Activated CD4-positive, alpha-beta memory T cell treated with anti-CD3 and anti-CD28 coated beads, Interleukin-2, amount 10 ng/mL, durations not matched to agents 7 days and 5 days (primary cell): ENCODE results near the gene POU1F1. TPM values are rescaled to one million over a fixed set of nuclear protein-coding genes. Genes with fewer than 3 reads are reported as not detected.
"Not testable (repeated sequence)": the region's sequence is repeated elsewhere in the genome, so short reads cannot be mapped to it uniquely, and the experiment has no call there.

Experiments used
- CTCF ChIA-PET: fragments of 350-600 bp; sonication (Branson Sonifier 250); formaldehyde crosslinking; loops from one replicate; lab custom pipeline; 2021; ENCODE audit warnings: antibody characterized with exemption, inconsistent platforms; lab: Charles Lee
- POLR2A ChIA-PET: fragments of 350-600 bp; sonication (Branson Sonifier 250); formaldehyde crosslinking; loops from one replicate; lab custom pipeline; 2021; ENCODE audit warnings: antibody characterized with exemption; lab: Charles Lee
- DNase-seq: peaks from one replicate; pipeline ENCODE4 v3.0.0-alpha.2; 2020
- H3K27ac Mint-ChIP-seq: one replicate; pipeline ENCODE4 v1.8.0; 2021; ENCODE audit warnings: mild to moderate bottlenecking, mixed read lengths
- H3K27me3 Mint-ChIP-seq: one replicate; pipeline ENCODE4 v1.8.0; 2021; ENCODE audit warnings: mixed read lengths
- H3K36me3 Mint-ChIP-seq: one replicate; pipeline ENCODE4 v1.8.0; 2021; ENCODE audit warnings: low read depth, mixed read lengths
- H3K4me1 Mint-ChIP-seq: one replicate; pipeline ENCODE4 v1.8.0; 2021; ENCODE audit warnings: mixed read lengths
- H3K4me3 Mint-ChIP-seq: one replicate; pipeline ENCODE4 v1.8.0; 2021; ENCODE audit warnings: mild to moderate bottlenecking, mixed read lengths
- H3K9me3 Mint-ChIP-seq: one replicate; pipeline ENCODE4 v1.8.0; 2021; ENCODE audit warnings: mixed read lengths
- total RNA-seq, 2 experiments: library from RNA; stranded (reverse); gene quantifications; one replicate each; pipeline ENCODE4 v1.2.3, GENCODE V29; 2021

The POU1F1 gene
- total RNA-seq, 2 experiments from 2014 or later = not detected

DNA sequence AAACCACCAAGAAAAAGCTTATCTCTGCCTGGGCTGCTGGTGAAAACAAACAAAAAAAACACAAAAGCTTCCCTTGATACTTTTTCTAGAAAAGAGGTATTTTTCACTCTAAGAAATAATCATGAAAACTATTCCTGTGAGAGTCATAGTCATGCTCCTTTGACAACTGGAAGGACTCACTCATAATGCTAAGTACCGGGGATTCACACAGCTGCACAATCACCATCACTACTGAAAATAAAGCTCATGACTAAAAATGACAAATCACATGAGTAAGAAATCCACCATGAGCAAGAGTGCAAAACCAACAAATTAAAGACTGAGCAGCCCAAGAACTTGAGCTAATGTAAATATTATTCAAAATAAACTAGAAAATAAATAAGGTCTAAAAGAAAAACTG lies 10.6 kb upstream of the POU1F1 start:
- Mint-ChIP-seq H3K36me3 (no peaks in the 10 kb centered on the region), H3K4me3 (no peak overlapping the region), H3K4me1 (no peaks in the 10 kb centered on the region), H3K27ac (no peak overlapping the region), H3K9me3 (no peaks in the 10 kb centered on the region), H3K27me3 (peaks cover 9% of the 10 kb centered on the region)
- no peak for DNase-seq
- POLR2A ChIA-PET = no interaction called here
- CTCF ChIA-PET = interaction anchor here (1.0 kb wide), 2 partner anchors 17 to 31 kb away, joined by 3 read pairs; no protein-coding TSS in a partner anchor

DNA sequence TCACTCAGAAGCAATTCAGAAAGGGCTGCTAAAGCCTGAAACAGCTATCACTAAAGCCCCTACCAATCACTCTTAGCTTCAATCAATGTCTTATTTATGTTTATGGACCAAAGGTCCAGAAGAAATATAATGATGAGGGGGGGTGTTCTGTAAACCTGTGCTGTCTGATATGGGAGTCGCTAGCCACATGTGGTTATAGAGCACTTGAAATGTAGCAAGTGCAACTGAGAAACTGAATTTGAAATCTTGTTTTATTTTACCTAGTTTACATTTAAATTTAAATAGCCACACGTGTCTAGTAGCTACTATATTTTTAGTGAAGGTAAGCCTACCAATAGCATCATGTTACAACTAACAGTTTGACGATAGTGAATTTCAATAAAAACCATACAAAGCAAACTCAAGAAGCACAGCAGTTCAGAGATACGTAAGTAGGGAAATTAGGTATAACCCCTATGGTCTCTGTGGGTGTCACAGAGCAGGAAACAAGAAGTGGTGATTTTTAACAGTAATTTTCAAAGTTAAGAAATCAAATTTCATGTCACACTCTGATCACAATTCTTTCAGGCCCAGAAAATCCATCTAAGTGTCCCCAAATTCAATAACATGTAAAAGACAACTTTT lies 3.6 kb downstream of the POU1F1 start:
- no peak for DNase-seq
- H3K4me1 Mint-ChIP-seq = peaks cover 39% of the 10 kb centered on the region
- no peaks in the 10 kb centered on the region for H3K27me3 Mint-ChIP-seq
- no peaks in the 10 kb centered on the region for H3K36me3 Mint-ChIP-seq
- H3K27ac Mint-ChIP-seq = no peak overlapping the region
- no peak overlapping the region for H3K4me3 Mint-ChIP-seq
- ChIA-PET CTCF (no interaction called here), POLR2A (no interaction called here)
- no peaks in the 10 kb centered on the region for H3K9me3 Mint-ChIP-seq

DNA sequence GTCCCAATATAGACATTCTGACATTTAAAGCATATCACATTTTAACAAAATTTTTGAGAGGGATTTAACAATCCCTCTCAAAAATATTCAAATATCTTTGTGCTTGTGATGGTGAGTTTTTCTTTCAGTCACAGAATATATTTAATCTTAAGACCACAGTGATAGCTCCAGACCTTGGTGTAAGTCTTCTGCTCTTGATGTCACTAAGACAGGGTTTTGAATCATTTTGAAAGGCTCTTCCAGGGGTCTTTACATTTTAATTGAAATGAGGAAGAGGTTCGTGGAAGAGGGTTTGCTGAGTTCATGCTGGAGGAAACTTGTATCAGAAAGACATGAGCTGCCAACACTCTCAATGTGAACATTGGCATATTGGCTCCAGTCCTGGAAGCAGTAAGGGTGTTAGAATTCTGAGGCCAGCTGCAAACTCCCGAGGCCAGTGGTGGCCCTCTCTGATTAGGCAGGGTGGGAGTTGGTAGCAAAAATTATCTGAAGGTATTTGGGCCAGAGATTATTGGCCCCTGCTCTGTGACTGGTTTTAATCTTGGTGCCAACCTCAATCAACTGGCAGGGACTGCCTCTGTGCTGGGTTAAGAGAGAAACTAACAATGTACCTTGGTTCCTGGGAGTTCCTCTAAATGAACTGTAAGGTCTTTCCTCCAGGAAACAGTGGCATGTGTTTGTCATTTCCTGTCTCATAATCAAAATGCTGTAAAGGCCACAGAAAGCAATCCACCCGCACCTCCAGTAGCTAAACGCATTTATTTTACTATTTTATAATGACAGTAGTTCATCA lies 5.3 kb downstream of the POU1F1 start:
- H3K27me3 Mint-ChIP-seq = no peaks in the 10 kb centered on the region
- CTCF ChIA-PET = interaction anchor here (1.1 to 3.2 kb wide), 2 partner anchors 11 to 17 kb away, joined by 3 to 20 read pairs; no protein-coding TSS in a partner anchor
- H3K4me3 Mint-ChIP-seq = no peak overlapping the region
- H3K27ac Mint-ChIP-seq = peak overlapping the region; percentile 28
- no peaks in the 10 kb centered on the region for H3K9me3 Mint-ChIP-seq
- DNase-seq = no peak
- peaks cover 43% of the 10 kb centered on the region for H3K4me1 Mint-ChIP-seq
- no peaks in the 10 kb centered on the region for H3K36me3 Mint-ChIP-seq
- POLR2A ChIA-PET = no interaction called here

DNA sequence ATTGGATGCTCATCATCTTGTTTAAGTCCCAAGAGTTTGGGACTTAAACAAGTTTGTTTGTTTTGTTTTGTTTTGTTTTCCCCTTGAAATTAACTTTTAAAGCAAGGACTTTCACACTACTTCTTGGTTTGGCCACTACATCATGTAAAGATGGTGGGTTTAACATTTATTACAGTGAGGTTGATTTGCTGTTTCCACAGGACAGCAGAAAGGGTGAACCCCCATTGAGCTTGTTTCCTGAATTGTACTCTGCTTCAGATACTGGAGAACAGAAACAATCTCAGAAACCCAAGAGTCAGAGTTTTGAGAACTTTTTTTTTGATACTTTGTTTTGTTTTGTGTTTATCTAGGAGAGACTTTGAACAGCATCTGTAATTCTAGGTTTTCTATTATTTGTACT lies 6.7 kb downstream of the POU1F1 start:
- POLR2A ChIA-PET = no interaction called here
- Mint-ChIP-seq H3K4me3 (no peak overlapping the region), H3K27me3 (no peaks in the 10 kb centered on the region), H3K36me3 (no peaks in the 10 kb centered on the region), H3K9me3 (no peaks in the 10 kb centered on the region), H3K27ac (no peak overlapping the region), H3K4me1 (peaks cover 43% of the 10 kb centered on the region)
- DNase-seq = no peak
- CTCF ChIA-PET = interaction anchor here (1.1 to 3.2 kb wide), 2 partner anchors 9 to 18 kb away, joined by 3 to 20 read pairs; no protein-coding TSS in a partner anchor

GRCh38 chr3:87268646-87269211 lies 7.7 kb downstream of the POU1F1 start:
- Mint-ChIP-seq H3K9me3 (no peaks in the 10 kb centered on the region), H3K4me3 (no peak overlapping the region), H3K36me3 (no peaks in the 10 kb centered on the region), H3K27me3 (no peaks in the 10 kb centered on the region), H3K4me1 (peaks cover 43% of the 10 kb centered on the region), H3K27ac (no peak overlapping the region)
- no peak for DNase-seq
- ChIA-PET CTCF (interaction anchor here (3.2 kb wide), 1 partner anchor 8 kb away, joined by 20 read pairs; no protein-coding TSS in a partner anchor), POLR2A (no interaction called here)

DNA sequence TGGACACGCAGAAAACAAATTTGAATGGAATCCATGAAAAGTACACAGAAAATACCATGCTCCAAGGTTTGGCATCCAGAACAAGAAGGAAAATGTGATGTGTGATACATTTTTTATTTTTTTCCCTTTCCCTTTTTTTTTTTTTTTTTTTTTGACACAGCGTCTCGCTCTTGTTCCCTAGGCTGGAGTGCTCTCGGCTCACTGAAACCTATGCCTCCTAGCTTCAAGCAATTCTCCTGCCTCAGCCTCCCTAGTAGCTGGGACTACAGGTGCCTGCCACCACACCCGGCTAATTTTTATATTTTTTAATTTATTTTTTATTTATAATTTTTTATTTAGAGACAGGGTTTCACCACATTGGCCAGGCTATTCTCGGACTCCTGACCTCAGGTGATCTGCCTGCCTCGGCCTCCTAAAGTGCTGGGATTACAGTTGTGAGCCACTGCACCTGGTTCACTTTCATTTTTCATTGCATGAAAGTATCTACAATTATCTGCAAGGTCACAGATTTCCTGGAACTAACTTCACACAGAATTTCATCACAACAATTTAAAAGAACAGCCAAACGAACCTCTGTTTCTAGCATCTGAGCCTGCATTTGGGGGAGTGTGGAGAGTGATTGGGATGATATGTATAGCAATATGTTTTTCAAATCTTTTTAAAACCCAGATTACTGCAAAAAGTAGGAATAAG lies 8.3 kb downstream of the POU1F1 start:
- CTCF ChIA-PET = no interaction called here
- Mint-ChIP-seq H3K27ac (peak overlapping the region; percentile 68), H3K36me3 (no peaks in the 10 kb centered on the region), H3K4me1 (peaks cover 43% of the 10 kb centered on the region), H3K9me3 (no peaks in the 10 kb centered on the region), H3K27me3 (no peaks in the 10 kb centered on the region), H3K4me3 (no peak overlapping the region)
- POLR2A ChIA-PET = no interaction called here
- DNase-seq = no peak

DNA sequence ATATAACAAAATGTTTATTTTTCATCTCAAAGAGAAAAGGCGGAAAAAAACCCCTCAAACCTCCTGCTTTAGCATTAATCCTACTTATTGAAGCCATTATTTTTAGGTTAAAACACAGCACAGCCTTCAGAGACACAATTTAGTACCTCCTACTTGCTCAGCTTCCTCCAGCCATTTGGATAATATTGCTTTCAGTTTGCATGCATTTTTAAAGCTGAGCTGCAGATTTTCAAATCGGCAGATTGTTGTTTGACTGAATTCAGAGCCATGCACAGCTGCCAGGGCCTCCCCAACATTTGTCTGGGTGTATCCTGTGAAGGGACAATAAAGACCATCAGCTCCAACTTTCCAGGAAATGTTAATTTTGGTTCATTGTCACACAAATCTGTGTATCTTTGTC lies 14.5 kb downstream of the POU1F1 start:
- DNase-seq = no peak
- no peaks in the 10 kb centered on the region for H3K9me3 Mint-ChIP-seq
- ChIA-PET CTCF (interaction anchor here (4.0 kb wide), 1 partner anchor 8 kb away, joined by 20 read pairs; no protein-coding TSS in a partner anchor), POLR2A (no interaction called here)
- H3K27ac Mint-ChIP-seq = no peak overlapping the region
- no peak overlapping the region for H3K4me3 Mint-ChIP-seq
- H3K36me3 Mint-ChIP-seq = no peaks in the 10 kb centered on the region
- peaks cover 3% of the 10 kb centered on the region for H3K4me1 Mint-ChIP-seq
- H3K27me3 Mint-ChIP-seq = peaks cover 5% of the 10 kb centered on the region

DNA sequence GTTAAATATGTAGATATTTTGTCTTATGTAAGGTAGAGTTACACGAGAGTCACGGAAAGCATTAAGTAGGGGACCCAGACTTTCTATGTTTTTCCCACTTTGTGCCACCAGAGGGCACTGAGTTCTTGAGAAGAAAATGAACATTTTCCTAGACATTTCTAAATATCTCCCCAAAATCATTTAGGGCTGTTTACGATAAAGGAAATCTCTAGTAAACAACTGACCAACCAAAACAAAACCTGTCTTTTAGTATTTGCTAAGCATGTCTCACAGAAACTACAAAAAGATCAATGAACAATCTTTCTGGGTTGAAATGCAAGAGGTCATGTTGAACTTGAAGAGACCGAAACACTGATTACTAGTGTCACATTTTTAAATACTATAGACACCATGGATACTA lies 16.1 kb downstream of the POU1F1 start:
- H3K27ac Mint-ChIP-seq = no peak overlapping the region
- peaks cover 5% of the 10 kb centered on the region for H3K27me3 Mint-ChIP-seq
- ChIA-PET POLR2A (no interaction called here), CTCF (interaction anchor here (0.9 to 4.0 kb wide), 11 partner anchors 9 to 745 kb away, joined by 3 to 20 read pairs (median 4); partner anchors contain the start of gene CHMP2B)
- H3K4me1 Mint-ChIP-seq = peaks cover 3% of the 10 kb centered on the region
- H3K9me3 Mint-ChIP-seq = no peaks in the 10 kb centered on the region
- no peak overlapping the region for H3K4me3 Mint-ChIP-seq
- no peaks in the 10 kb centered on the region for H3K36me3 Mint-ChIP-seq
- DNase-seq = peak; percentile 34

DNA sequence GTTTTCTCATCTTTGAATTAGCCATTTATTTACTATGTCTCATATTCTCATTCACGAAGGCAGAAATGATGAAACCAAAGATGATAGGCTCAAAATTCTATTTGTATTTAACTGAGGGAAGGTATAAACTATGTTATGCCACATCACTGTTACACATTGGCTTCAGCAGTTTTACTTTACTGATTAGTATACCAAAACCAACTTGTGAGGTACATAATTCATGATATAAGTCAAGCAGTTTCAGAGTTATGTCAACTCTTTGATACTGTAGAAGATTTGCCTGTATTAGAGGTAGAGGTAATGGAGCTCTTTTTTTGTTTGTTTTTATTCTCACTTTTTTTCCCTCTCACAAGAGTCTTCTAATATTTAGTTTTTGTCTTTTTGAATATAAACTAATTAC lies 26.4 kb downstream of the POU1F1 start:
- POLR2A ChIA-PET = interaction anchor here (1.3 kb wide), 1 partner anchor 23 kb away, joined by 4 read pairs; the partner anchor contains the start of gene CHMP2B
- no peak for DNase-seq
- no peak overlapping the region for H3K4me3 Mint-ChIP-seq
- H3K27ac Mint-ChIP-seq = no peak overlapping the region
- peaks cover 32% of the 10 kb centered on the region for H3K36me3 Mint-ChIP-seq
- CTCF ChIA-PET = no interaction called here
- H3K27me3 Mint-ChIP-seq = no peaks in the 10 kb centered on the region
- no peaks in the 10 kb centered on the region for H3K4me1 Mint-ChIP-seq
- H3K9me3 Mint-ChIP-seq = no peaks in the 10 kb centered on the region

DNA sequence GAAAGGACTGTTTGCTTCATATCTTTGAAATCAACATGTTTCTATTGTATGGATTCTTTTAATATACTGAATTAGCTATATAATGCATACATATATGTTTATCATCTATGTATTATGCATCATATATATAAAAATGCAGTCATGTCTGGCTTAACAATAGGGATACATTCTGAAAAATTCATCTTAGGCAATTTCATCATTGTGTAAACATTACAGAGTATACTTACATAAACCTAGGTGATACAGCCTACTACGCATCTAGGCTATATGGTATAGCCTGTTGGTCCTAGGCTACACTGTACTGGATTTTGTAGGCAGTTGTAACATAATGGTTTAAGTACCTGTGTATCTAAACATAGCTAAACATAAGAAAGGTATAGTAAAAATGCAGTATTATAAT lies 27.6 kb downstream of the POU1F1 start:
- Mint-ChIP-seq H3K36me3 (peaks cover 23% of the 10 kb centered on the region), H3K9me3 (no peaks in the 10 kb centered on the region), H3K27me3 (no peaks in the 10 kb centered on the region), H3K27ac (no peak overlapping the region), H3K4me1 (no peaks in the 10 kb centered on the region), H3K4me3 (no peak overlapping the region)
- ChIA-PET CTCF (interaction anchor here (0.7 to 1.0 kb wide), 2 partner anchors 10 to 12 kb away, joined by 3 read pairs; no protein-coding TSS in a partner anchor), POLR2A (no interaction called here)
- no peak for DNase-seq

- H3K27me3 Mint-ChIP-seq, POLR2A ChIA-PET, H3K9me3 Mint-ChIP-seq, DNase-seq, H3K4me3 Mint-ChIP-seq, CTCF ChIA-PET, H3K4me1 Mint-ChIP-seq, H3K27ac Mint-ChIP-seq: not testable (repeated sequence)
- H3K36me3 Mint-ChIP-seq = peaks cover 19% of the 10 kb centered on the region
These were observed 28.2 kb downstream of the POU1F1 start for GRCh38 chr3:87248231-87248630.

GRCh38 chr3:87247430-87247773 lies 29.0 kb downstream of the POU1F1 start:
- ChIA-PET POLR2A (no interaction called here), CTCF (interaction anchor here (0.9 kb wide), 1 partner anchor 12 kb away, joined by 7 read pairs; no protein-coding TSS in a partner anchor)
- H3K9me3 Mint-ChIP-seq = no peaks in the 10 kb centered on the region
- H3K4me1 Mint-ChIP-seq = no peaks in the 10 kb centered on the region
- DNase-seq = no peak
- H3K27ac Mint-ChIP-seq = no peak overlapping the region
- H3K27me3 Mint-ChIP-seq = no peaks in the 10 kb centered on the region
- no peak overlapping the region for H3K4me3 Mint-ChIP-seq
- peaks cover 23% of the 10 kb centered on the region for H3K36me3 Mint-ChIP-seq
